ENCODE data around the gene EPB41L5.

DNA sequence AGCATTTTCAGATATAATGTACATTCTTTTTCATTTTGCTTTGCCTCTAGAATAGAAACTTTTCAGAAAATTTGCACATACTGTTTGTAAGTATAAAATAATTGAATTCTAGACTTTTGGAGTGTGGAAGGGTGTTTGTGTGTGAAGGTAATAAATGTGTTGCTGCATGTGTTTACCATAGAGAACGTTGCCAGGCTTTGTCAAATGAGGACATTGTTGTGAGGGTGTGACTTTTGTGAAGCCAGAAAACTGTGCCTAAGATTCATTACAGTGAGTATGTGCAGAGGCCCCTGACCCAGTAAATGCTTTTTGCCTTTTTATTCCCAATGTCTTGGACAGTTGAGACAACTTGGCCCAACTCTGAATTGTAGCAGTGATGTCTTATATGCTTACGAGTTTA lies 30.4 kb upstream of the EPB41L5 start:
- TF ChIP-seq, protein P1, sequence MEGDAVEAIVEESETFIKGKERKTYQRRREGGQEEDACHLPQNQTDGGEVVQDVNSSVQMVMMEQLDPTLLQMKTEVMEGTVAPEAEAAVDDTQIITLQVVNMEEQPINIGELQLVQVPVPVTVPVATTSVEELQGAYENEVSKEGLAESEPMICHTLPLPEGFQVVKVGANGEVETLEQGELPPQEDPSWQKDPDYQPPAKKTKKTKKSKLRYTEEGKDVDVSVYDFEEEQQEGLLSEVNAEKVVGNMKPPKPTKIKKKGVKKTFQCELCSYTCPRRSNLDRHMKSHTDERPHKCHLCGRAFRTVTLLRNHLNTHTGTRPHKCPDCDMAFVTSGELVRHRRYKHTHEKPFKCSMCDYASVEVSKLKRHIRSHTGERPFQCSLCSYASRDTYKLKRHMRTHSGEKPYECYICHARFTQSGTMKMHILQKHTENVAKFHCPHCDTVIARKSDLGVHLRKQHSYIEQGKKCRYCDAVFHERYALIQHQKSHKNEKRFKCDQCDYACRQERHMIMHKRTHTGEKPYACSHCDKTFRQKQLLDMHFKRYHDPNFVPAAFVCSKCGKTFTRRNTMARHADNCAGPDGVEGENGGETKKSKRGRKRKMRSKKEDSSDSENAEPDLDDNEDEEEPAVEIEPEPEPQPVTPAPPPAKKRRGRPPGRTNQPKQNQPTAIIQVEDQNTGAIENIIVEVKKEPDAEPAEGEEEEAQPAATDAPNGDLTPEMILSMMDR (IDR thresholded peaks at IDR 0.05): no peak
- TF ChIP-seq POLR2A (IDR thresholded peaks at IDR 0.05): no peak

Measured in testis (tissue), 2 donors.